K562 (cell line): Measurements from ENCODE around the gene HMGA1. TPM values are rescaled to one million over a fixed set of nuclear protein-coding genes. Genes with fewer than 3 reads are reported as not detected.

Source experiments
- ARHGAP35 ChIP-seq: fragments of 450-650 bp; IDR thresholded peaks from 2 replicates; pipeline ENCODE4 v1.6.1; 2018; ENCODE audit not compliant: partially characterized antibody
- ARNT ChIP-seq, 2 experiments: fragments of 450-650 bp; IDR thresholded peaks; 2 replicates each; pipeline ENCODE4 v1.6.1; 2016; ENCODE audit warnings: mild to moderate bottlenecking in 1 of 2
- BRCA1 ChIP-seq, 2 experiments: fragments of 450-650 bp in 1 of 2; sonication (generic) in 1 of 2; formaldehyde crosslinking in 1 of 2; IDR thresholded peaks; 2 replicates each; pipeline versions ENCODE4 v1.5.0 to v1.6.1; 2017 to 2020; ENCODE audit warnings: mild to moderate bottlenecking in 1 of 2, missing genetic modification reagents in 1 of 2
- CC2D1A ChIP-seq: fragments of 450-650 bp; IDR thresholded peaks from 2 replicates; pipeline ENCODE4 v1.6.1; 2017; ENCODE audit warnings: mild to moderate bottlenecking
- DEAF1 ChIP-seq: fragments of 450-650 bp; formaldehyde crosslinking; IDR thresholded peaks from 2 replicates; pipeline ENCODE4 v1.4.0; 2020; ENCODE audit warnings: mild to moderate bottlenecking, moderate library complexity
- HSF4 ChIP-seq: fragments of 250-450 bp; sonication (Bioruptor Pico); IDR thresholded peaks from 2 replicates; pipeline ENCODE4 v2.1.2; 2022; ENCODE audit warnings: mild to moderate bottlenecking, moderate library complexity, borderline replicate concordance
- JUN ChIP-seq, 2 experiments: sonication (generic) in 1 of 2; formaldehyde crosslinking in 1 of 2; IDR thresholded peaks; 2 replicates each; pipeline versions ENCODE4 v1.6.1 to v1.8.0; 2012 to 2022; ENCODE audit warnings: borderline replicate concordance in 2 of 2, mild to moderate bottlenecking in 2 of 2, improper control_type of control experiment in 1 of 2, low read depth in 1 of 2, low read length in 1 of 2, missing genetic modification reagents in 1 of 2
- JUND ChIP-seq, 2 experiments: IDR thresholded peaks; 2 replicates in 1 of 2; 3 replicates in 1 of 2; pipeline ENCODE4 v1.6.1; 2011; ENCODE audit warnings: borderline replicate concordance in 2 of 2, low read depth in 2 of 2, low read length in 2 of 2, improper control_type of control experiment in 1 of 2, missing biosample characterization in 1 of 2, missing genetic modification characterization in 1 of 2, missing genetic modification reagents in 1 of 2
- KAT7 ChIP-seq: sonication (generic); formaldehyde crosslinking; IDR thresholded peaks from 2 replicates; pipeline ENCODE4 v1.8.0; 2022; ENCODE audit warnings: missing genetic modification reagents, mild to moderate bottlenecking, borderline replicate concordance
- KLF13 ChIP-seq: fragments of 450-650 bp; IDR thresholded peaks from 2 replicates; pipeline ENCODE4 v1.6.1; 2016; ENCODE audit warnings: missing genetic modification characterization, low read depth, mild to moderate bottlenecking, missing compliant biosample characterization, moderate library complexity, borderline replicate concordance
- MTA3 ChIP-seq: fragments of 450-650 bp; formaldehyde crosslinking; IDR thresholded peaks from 2 replicates; pipeline ENCODE4 v1.6.1; 2017; ENCODE audit warnings: mild to moderate bottlenecking, borderline replicate concordance
- POU5F1 ChIP-seq: fragments of 150-350 bp; IDR thresholded peaks from 2 replicates; pipeline ENCODE4 v1.6.1; 2014; ENCODE audit warnings: borderline replicate concordance, low read length, low read depth, mild to moderate bottlenecking; ENCODE audit not compliant: partially characterized antibody
- RCOR1 ChIP-seq, 2 experiments: IDR thresholded peaks; 2 replicates each; pipeline ENCODE4 v1.6.1; 2012; ENCODE audit warnings: low read depth in 2 of 2, low read length in 2 of 2, borderline replicate concordance in 1 of 2, improper control_type of control experiment in 1 of 2
- SMARCA5 ChIP-seq: fragments of 450-650 bp; IDR thresholded peaks from 2 replicates; pipeline ENCODE4 v1.6.1; 2016
- SUPT5H ChIP-seq: fragments of 450-650 bp; IDR thresholded peaks from 2 replicates; pipeline ENCODE4 v1.6.1; 2016
- THRAP3 ChIP-seq: fragments of 450-650 bp; IDR thresholded peaks from 2 replicates; pipeline ENCODE4 v1.6.1; 2016; ENCODE audit warnings: mild to moderate bottlenecking, inconsistent platforms, borderline replicate concordance
- ZNF253 ChIP-seq: fragments of 250-450 bp; sonication (Bioruptor Pico); conservative IDR thresholded peaks from 2 replicates; pipeline ENCODE4 v1.6.1; 2021; ENCODE audit warnings: mild to moderate bottlenecking
- ZNF436 ChIP-seq: fragments of 250-450, 450-650 bp; sonication (Bioruptor Pico); formaldehyde crosslinking; IDR thresholded peaks from 2 replicates; pipeline ENCODE4 v1.7.0; 2020; ENCODE audit warnings: mild to moderate bottlenecking
- polyA plus RNA-seq, 8 experiments: library from polyadenylated mRNA; depleted of rRNA in 4 of 8; stranded (reverse) in 5 of 8; unstranded in 3 of 8; fragments of >200 nt; fragmentation: Nextera tagmentation in 2 of 8; fragmentation: Illumina TruSeq in 1 of 8; extraction: Ambion mirVana in 2 of 8; extraction: Trizol in 1 of 8; gene quantifications; 2 replicates each; pipeline versions ENCODE4 v1.2.1 to v1.2.3, GENCODE V29; 2011 to 2014; ENCODE audit warnings: inconsistent platforms in 1 of 8, missing spikeins in 1 of 8
- total RNA-seq, 7 experiments: library from RNA; depleted of rRNA in 6 of 7; stranded (reverse); fragments of >200 nt in 6 of 7; fragmentation: Illumina TruSeq in 2 of 7; extraction: Trizol in 2 of 7; gene quantifications; 2 replicates each; pipeline versions ENCODE4 v1.2.1 to v1.2.3, GENCODE V29; 2011 to 2021; ENCODE audit warnings: low replicate concordance in 1 of 7
- TF ChIP-seq, protein P1 (sequence below), 2 experiments: fragments of 450-650 bp; conservative IDR thresholded peaks; 2 replicates each; pipeline ENCODE4 v1.6.1; 2017; ENCODE audit warnings: mild to moderate bottlenecking in 2 of 2, moderate library complexity in 2 of 2

The HMGA1 gene
- total and polyA plus RNA-seq, 9 of the 15 experiments (the other 6 are each of a cell fraction or from before 2014, with no cell fraction given), result 27.8 to 1,947 (median 594) TPM

GRCh38 chr6:34243901-34244884 is 7.5 kb downstream of the HMGA1 start (continued):
- TF ChIP-seq ZNF253 (CRISPR knock-in tag) (no peak), ZNF436 (CRISPR knock-in tag) (no peak), SMARCA5 (no peak), DEAF1 (no peak), HSF4 (CRISPR knock-in tag) (no peak), THRAP3 (no peak), KAT7 (no peak), ARHGAP35 (peak; percentile 15), KLF13 (tag) (0 out of 2 replicates have a peak, but pooled peaks have one; percentile 32), RCOR1 (IDR thresholded peaks at IDR 0.05; ENCODE audit: borderline replicate concordance in 1 of 2, low read depth in 2 of 2, low read length in 2 of 2) (peak in 1 of 2 experiments; percentile 71; a peak in 1 of 4 replicates), JUND (IDR thresholded peaks at IDR 0.05; ENCODE audit: borderline replicate concordance, low read depth, low read length) (peak; percentile 99), JUND (tag; IDR thresholded peaks at IDR 0.05; ENCODE audit: borderline replicate concordance, low read depth, low read length) (peak; percentile 94; the same call in 2 of the 3 replicates), SUPT5H (peak; percentile 67), ARNT (IDR thresholded peaks at IDR 0.05) (no peak), MTA3 (0 out of 2 replicates have a peak, but pooled peaks have one; percentile 6), BRCA1 (IDR thresholded peaks at IDR 0.05) (no peak), BRCA1 (CRISPR knock-in tag; IDR thresholded peaks at IDR 0.05) (no peak), JUN (IDR thresholded peaks at IDR 0.05; ENCODE audit: borderline replicate concordance, low read depth, low read length) (peak; percentile 98), JUN (CRISPR knock-in tag; IDR thresholded peaks at IDR 0.05; ENCODE audit: borderline replicate concordance) (no peak), POU5F1 (no peak), CC2D1A (0 out of 2 replicates have a peak, but pooled peaks have one; percentile 10)
- TF ChIP-seq, protein P1, sequence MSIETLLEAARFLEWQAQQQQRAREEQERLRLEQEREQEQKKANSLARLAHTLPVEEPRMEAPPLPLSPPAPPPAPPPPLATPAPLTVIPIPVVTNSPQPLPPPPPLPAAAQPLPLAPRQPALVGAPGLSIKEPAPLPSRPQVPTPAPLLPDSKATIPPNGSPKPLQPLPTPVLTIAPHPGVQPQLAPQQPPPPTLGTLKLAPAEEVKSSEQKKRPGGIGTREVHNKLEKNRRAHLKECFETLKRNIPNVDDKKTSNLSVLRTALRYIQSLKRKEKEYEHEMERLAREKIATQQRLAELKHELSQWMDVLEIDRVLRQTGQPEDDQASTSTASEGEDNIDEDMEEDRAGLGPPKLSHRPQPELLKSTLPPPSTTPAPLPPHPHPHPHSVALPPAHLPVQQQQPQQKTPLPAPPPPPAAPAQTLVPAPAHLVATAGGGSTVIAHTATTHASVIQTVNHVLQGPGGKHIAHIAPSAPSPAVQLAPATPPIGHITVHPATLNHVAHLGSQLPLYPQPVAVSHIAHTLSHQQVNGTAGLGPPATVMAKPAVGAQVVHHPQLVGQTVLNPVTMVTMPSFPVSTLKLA (conservative IDR thresholded peaks at IDR 0.05), result peak; percentile 64 to 81
